ENCODE data around the gene PHF23.

Gene PHF23

GRCh38 chr17:7237761-7238419, 1.4 kb downstream of the PHF23 start:
- peak; percentile 90 for DNase-seq

- no peak for DNase-seq
Observed at GRCh38 chr17:7237266-7237760, 1.9 kb downstream of the PHF23 start.

DNA sequence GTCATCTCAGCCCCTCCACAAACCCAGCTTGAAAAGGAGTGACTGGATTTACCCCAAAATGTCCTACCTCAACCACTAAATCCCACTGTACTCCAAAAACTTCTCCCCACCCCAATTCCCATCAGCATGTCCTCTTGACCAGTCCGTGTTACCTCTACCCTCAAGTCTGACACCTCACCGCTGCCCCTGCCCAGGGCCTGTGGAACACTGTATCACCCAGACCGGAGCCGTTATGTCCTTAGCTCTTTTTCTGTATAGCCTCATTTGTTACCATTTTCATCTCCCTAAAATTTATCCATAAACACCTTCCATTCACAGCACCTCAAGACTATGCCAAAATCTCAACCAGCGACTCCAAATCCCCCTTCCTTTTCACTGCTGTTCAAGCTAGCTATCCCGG, 2.4 kb downstream of the PHF23 start:
- DNase-seq, result no peak

DNA sequence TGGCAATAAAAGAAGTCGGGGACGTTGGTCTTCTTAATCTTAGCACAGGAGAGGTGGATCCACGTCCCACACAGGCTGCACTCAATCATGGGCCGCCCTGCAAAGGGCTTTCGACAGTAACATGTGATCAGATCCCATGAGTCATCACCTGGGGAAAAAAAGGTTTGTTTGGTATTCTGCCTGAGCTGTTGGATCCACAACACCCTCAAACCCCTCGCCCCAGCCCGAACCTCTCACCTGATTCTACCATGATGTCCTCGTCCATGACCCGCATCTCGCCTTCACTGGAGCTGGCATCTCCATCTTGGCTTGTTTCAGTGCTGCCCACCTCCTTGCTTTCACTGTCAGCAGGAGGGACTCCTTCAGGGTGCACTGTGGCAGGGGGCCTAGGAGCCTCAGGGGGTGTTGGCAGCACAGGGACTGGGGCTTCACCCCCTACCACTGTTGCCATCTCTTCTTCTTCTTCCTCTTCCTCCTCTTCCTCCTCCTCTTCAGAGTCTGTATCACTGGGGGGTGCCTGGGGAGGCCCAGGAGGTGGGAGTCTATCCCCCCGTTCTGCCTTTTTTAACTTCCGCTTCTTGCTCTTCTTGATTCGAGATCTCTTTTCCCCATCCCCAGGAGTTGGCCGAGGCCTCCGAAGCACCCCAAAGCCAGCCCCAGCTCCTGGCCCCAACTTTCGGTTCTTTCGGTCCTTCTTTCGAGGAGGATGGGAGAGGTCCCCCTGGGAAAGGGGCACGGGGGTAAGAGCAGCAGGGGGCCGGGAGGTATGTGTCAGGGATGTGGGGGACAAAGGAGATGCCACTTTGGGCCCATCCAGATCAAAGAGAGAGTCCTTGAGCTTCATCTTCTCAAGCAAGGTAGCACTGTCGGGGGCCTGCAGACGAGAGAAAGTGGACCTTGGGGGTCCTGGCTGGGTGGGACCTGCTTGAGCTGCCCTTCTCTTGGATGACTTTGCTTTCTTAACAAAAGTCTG, 3.3 kb downstream of the PHF23 start:
- DNase-seq, result no peak

- DNase-seq, result peak; percentile 96
Observed at GRCh38 chr17:7234083-7234951, 4.9 kb downstream of the PHF23 start, which contains the start of gene DVL2. Gene DVL2 (minus strand): TSS chr17:7234517. CDS start chr17:7234262, 255 bp downstream.

GRCh38 chr17:7233701-7234082, 5.6 kb downstream of the PHF23 start:
- DNase-seq, result no peak

GRCh38 chr17:7232114-7232513, 7.1 kb downstream of the PHF23 start:
- DNase-seq, result no peak

DNA sequence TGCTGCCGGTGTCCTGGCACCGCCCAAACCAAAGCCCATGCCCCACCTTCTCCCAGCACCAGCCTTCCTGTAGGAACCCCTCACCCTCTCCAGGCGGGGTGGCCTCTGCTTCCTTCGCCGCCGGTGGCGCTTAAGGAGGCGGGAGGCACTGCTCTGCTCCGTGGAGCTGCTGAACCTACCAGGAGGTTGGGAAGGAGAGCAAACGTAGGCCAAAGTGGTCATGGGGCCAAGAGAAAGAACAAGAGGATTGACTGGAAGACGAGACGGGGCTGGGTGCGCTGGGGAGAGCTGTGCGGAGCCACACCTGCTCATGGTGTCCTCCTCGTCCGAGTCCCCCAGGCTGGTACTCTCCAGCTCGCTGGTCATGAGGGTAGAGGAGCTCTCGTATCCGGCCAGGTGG, 9.8 kb downstream of the PHF23 start:
- no peak for DNase-seq

GRCh38 chr17:7228920-7229319, 10.3 kb downstream of the PHF23 start:
- DNase-seq, result no peak

- no peak for DNase-seq
Observed at GRCh38 chr17:7226721-7227710, 12.2 kb downstream of the PHF23 start.

GRCh38 chr17:7225711-7226331, 13.4 kb downstream of the PHF23 start:
- DNase-seq, result no peak

GRCh38 chr17:7224661-7225111, 14.6 kb downstream of the PHF23 start:
- no peak for DNase-seq

DNA sequence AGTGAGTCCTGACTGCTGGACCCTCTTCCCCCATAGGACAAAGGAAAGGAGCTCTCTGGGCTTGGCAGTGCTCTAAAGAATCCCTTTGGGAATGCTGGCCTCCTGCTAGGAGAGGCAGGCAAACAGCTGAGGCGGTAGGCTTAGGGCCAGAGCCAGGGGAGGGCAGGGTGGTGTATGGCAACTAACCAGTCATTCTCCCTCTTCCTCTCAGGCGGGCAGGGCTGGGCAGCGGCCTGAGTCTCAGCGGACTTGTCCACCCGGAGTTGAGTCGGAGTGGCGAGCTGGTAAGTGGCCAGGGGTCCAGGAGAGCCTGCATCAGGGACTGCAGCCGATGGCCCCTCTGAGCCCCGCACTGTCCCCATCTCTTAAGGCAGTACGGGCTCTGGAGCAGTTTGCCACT, 15.1 kb downstream of the PHF23 start:
- DNase-seq, result no peak

DNA sequence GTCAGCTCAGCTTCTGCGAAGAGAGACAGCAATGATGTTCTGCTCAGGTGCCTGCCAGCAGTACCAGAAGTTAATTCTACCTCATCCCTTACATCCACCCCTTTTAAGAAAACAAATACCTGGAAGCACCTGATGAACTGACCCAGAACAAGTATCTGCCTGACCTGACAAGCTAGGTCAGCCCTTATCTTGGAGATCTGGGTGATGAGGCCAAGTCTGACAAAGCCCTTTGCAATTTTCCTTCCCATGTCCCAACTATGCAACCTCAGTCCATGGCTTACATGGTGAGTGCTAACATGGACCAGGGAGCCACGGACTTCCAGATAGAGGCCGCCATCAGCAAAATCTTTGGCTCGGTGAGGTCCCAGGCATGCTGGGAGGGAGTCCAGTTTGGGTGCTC, 15.9 kb downstream of the PHF23 start:
- no peak for DNase-seq

GRCh38 chr17:7222972-7223292, 16.3 kb downstream of the PHF23 start:
- DNase-seq, result no peak

DNA sequence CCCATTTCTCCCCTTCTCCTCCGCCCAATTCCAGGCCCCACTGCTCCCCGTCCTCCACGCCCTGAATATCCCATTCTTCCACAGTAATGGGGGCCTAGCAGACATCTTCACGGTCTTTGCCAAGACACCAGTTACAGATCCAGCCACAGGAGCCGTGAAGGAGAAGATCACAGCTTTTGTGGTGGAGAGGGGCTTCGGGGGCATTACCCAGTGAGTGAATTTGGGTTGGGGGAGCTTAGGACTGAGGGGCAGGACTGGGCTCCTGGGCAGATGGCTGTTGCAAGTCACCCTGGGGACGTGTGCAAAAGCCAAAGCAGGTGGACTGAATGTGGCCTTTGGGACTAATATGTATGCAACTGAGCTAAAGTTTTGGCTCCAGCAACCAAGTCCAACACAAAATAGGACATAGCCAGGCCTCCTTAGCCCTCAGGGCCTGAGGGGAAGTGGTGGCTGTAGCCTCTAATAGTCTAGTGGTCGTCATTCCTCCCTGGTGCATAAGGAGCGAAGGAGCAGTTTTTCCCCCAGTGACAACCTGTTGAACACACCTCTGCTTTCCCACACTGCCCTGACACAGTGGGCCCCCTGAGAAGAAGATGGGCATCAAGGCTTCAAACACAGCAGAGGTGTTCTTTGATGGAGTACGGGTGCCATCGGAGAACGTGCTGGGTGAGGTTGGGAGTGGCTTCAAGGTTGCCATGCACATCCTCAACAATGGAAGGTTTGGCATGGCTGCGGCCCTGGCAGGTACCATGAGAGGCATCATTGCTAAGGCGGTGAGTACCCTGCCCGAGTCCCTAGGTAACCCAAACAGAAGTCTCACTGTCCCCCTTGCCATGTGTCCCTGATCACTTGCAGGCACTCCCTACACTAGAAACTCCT, 16.9 kb downstream of the PHF23 start:
- DNase-seq, result no peak

DNA sequence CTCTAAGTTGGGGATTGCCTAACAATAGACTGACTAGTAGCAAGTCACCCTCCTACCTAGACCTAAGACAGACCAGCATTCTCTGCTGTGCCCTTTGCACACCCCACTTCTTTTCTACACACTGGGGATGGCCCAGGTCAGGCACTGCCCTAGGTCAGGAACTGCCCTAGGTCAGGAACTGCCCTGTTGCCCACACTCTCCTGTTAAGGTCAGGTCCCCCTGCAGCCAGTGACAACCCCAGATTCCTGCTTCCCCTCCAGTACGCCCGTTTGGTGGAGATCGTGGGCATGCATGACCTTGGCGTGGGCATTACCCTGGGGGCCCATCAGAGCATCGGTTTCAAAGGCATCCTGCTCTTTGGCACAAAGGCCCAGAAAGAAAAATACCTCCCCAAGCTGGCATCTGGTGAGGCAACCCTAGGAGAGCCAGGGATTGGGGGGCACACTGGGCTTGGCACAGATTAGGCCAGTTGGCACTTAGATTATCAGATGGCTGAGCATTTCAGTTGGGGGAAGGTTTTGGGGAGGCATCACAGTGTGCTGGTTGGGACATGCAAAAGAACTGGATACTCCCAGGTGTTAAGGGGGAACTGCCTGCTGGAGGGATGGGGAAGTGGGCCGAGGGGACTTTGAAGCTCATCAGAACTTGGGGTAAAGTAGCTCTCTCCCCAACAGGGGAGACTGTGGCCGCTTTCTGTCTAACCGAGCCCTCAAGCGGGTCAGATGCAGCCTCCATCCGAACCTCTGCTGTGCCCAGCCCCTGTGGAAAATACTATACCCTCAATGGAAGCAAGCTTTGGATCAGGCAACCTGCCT, 17.8 kb downstream of the PHF23 start:
- DNase-seq, result no peak

- peak; percentile 71 for DNase-seq
Observed at GRCh38 chr17:7220593-7221277, 18.5 kb downstream of the PHF23 start.
